HepG2 (cell line): Measurements from ENCODE around the gene PIGN. TPM values are rescaled to one million over a fixed set of nuclear protein-coding genes. Genes with fewer than 3 reads are reported as not detected.

ENCODE experiments used
- HCFC1 ChIP-seq: fragments of 150-350 bp; IDR thresholded peaks from 2 replicates; pipeline ENCODE4 v1.6.1; 2014; ENCODE audit warnings: low read depth, low read length
- JDP2 ChIP-seq: sonication (generic); formaldehyde crosslinking; IDR thresholded peaks from 2 replicates; pipeline ENCODE4 v1.8.1; 2022; ENCODE audit warnings: missing genetic modification reagents, borderline replicate concordance
- KLF11 ChIP-seq: IDR thresholded peaks from 2 replicates; pipeline ENCODE4 v1.6.1; 2016; ENCODE audit warnings: missing compliant biosample characterization
- ZFY ChIP-seq: sonication (generic); formaldehyde crosslinking; IDR thresholded peaks from 2 replicates; pipeline ENCODE4 v1.4.0; 2020; ENCODE audit warnings: missing genetic modification reagents
- ZIK1 ChIP-seq: sonication (generic); formaldehyde crosslinking; IDR thresholded peaks from 2 replicates; pipeline ENCODE4 v1.5.0; 2020; ENCODE audit warnings: mild to moderate bottlenecking, low read depth, missing genetic modification reagents, borderline replicate concordance
- ZNF136 ChIP-seq: sonication (generic); formaldehyde crosslinking; IDR thresholded peaks from 2 replicates; pipeline ENCODE4 v1.8.1; 2022; ENCODE audit warnings: low read depth, mild to moderate bottlenecking, moderate library complexity, missing genetic modification reagents
- ZNF251 ChIP-seq: sonication (generic); formaldehyde crosslinking; IDR thresholded peaks from 2 replicates; pipeline ENCODE4 v1.9.0; 2021; ENCODE audit warnings: mild to moderate bottlenecking, missing genetic modification reagents
- ZNF264 ChIP-seq: sonication (generic); formaldehyde crosslinking; IDR thresholded peaks from 2 replicates; pipeline ENCODE4 v1.4.0; 2020; ENCODE audit warnings: missing genetic modification reagents
- ZNF326 ChIP-seq: sonication (generic); formaldehyde crosslinking; IDR thresholded peaks from 2 replicates; pipeline ENCODE4 v1.4.0; 2020; ENCODE audit warnings: missing genetic modification reagents, borderline replicate concordance
- ZNF83 ChIP-seq: sonication (generic); formaldehyde crosslinking; IDR thresholded peaks from 2 replicates; pipeline ENCODE4 v1.4.0; 2020; ENCODE audit warnings: missing genetic modification reagents, mild to moderate bottlenecking, borderline replicate concordance
- polyA plus RNA-seq, 8 experiments: library from polyadenylated mRNA; depleted of rRNA in 3 of 8; stranded (reverse) in 7 of 8; unstranded in 1 of 8; fragments of >200 nt; fragmentation: Illumina TruSeq in 4 of 8; extraction: Trizol in 4 of 8; gene quantifications; 2 replicates each; pipeline versions ENCODE4 v1.2.1 to v1.2.3, GENCODE V29; 2011 to 2016; ENCODE audit warnings: low read depth in 4 of 8, missing spikeins in 1 of 8, mixed read lengths in 1 of 8; ENCODE audit not compliant: insufficient read depth in 1 of 8
- total RNA-seq, 5 experiments: library from RNA; depleted of rRNA; stranded (reverse); fragments of >200 nt; fragmentation: Illumina TruSeq; extraction: Trizol; gene quantifications; 2 replicates each; pipeline ENCODE4 v1.2.3, GENCODE V29; 2016; ENCODE audit warnings: low read depth in 1 of 5
- TF ChIP-seq, protein P1 (sequence below): sonication (generic); formaldehyde crosslinking; IDR thresholded peaks from 2 replicates; pipeline ENCODE4 v1.4.0; 2020; ENCODE audit warnings: mild to moderate bottlenecking, missing genetic modification reagents, borderline replicate concordance
- TF ChIP-seq, protein P2 (sequence below): sonication (generic); formaldehyde crosslinking; conservative IDR thresholded peaks from 2 replicates; pipeline ENCODE4 v1.8.1; 2023; ENCODE audit warnings: missing genetic modification reagents
- TF ChIP-seq, protein P3 (sequence below): sonication (generic); formaldehyde crosslinking; conservative IDR thresholded peaks from 2 replicates; pipeline ENCODE4 v1.8.0; 2022; ENCODE audit warnings: low read depth, missing genetic modification reagents
- TF ChIP-seq, protein P4 (sequence below): sonication (generic); formaldehyde crosslinking; IDR thresholded peaks from 2 replicates; pipeline ENCODE4 v1.5.0; 2020; ENCODE audit warnings: mild to moderate bottlenecking, missing genetic modification reagents
- TF ChIP-seq, protein P5 (sequence below): sonication (generic); formaldehyde crosslinking; IDR thresholded peaks from 2 replicates; pipeline ENCODE4 v1.5.0; 2020; ENCODE audit warnings: missing genetic modification reagents

The PIGN gene
- total and polyA plus RNA-seq, 2 of the 13 experiments (the other 11 are each of a cell fraction or from before 2014, with no cell fraction given) = 15.5 to 33.6 TPM

DNA sequence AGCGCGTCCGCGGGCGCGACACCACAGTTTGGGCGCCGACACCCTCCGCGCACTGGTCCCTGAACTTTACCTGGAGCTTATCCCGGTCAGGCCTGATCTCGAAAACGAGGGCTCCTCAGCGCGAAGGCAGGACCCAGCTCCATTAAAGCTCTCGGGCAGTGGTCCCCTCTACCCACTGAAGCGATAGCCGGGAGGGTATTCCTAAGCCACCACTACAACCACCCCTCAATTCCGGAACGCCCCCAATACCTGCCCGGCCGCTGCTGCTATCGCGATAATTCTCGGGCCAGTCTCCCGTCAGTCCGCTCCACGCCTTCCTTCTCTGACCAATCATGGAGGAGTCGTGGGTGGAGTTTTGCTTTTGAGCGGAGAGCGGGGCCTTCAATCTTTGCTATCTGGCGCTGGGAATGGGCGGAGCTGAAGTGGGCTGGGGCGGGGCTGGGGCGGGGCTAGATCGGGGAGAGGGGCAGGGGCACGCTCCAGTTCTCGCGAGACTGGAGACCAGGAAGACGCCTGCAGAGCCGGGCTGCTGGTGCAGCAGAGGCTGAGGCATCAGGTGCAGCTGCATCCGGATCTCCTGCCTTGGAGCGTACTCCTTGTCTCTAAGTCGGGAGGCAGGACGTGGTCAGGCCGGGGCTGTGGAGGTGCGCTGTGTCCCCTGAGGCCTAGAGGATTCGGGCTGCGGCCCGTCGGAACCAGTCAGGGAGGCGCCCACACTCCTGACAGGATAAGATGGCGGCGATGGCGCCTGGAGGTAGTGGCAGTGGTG lies at the start of gene PIGN, which contains the start of gene RELCH (continued):
- TF ChIP-seq, protein P1, sequence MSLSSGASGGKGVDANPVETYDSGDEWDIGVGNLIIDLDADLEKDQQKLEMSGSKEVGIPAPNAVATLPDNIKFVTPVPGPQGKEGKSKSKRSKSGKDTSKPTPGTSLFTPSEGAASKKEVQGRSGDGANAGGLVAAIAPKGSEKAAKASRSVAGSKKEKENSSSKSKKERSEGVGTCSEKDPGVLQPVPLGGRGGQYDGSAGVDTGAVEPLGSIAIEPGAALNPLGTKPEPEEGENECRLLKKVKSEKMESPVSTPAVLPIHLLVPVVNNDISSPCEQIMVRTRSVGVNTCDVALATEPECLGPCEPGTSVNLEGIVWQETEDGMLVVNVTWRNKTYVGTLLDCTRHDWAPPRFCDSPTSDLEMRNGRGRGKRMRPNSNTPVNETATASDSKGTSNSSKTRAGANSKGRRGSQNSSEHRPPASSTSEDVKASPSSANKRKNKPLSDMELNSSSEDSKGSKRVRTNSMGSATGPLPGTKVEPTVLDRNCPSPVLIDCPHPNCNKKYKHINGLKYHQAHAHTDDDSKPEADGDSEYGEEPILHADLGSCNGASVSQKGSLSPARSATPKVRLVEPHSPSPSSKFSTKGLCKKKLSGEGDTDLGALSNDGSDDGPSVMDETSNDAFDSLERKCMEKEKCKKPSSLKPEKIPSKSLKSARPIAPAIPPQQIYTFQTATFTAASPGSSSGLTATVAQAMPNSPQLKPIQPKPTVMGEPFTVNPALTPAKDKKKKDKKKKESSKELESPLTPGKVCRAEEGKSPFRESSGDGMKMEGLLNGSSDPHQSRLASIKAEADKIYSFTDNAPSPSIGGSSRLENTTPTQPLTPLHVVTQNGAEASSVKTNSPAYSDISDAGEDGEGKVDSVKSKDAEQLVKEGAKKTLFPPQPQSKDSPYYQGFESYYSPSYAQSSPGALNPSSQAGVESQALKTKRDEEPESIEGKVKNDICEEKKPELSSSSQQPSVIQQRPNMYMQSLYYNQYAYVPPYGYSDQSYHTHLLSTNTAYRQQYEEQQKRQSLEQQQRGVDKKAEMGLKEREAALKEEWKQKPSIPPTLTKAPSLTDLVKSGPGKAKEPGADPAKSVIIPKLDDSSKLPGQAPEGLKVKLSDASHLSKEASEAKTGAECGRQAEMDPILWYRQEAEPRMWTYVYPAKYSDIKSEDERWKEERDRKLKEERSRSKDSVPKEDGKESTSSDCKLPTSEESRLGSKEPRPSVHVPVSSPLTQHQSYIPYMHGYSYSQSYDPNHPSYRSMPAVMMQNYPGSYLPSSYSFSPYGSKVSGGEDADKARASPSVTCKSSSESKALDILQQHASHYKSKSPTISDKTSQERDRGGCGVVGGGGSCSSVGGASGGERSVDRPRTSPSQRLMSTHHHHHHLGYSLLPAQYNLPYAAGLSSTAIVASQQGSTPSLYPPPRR (CRISPR knock-in tag) = no peak
- TF ChIP-seq ZFY (CRISPR knock-in tag) = peak; percentile 62
- 0 out of 2 replicates have a peak, but pooled peaks have one; percentile 26 for TF ChIP-seq ZIK1 (CRISPR knock-in tag)
- TF ChIP-seq ZNF326 = no peak
- TF ChIP-seq, protein P2, sequence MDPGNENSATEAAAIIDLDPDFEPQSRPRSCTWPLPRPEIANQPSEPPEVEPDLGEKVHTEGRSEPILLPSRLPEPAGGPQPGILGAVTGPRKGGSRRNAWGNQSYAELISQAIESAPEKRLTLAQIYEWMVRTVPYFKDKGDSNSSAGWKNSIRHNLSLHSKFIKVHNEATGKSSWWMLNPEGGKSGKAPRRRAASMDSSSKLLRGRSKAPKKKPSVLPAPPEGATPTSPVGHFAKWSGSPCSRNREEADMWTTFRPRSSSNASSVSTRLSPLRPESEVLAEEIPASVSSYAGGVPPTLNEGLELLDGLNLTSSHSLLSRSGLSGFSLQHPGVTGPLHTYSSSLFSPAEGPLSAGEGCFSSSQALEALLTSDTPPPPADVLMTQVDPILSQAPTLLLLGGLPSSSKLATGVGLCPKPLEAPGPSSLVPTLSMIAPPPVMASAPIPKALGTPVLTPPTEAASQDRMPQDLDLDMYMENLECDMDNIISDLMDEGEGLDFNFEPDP (CRISPR knock-in tag) = no peak
- no peak for TF ChIP-seq ZNF136 (CRISPR knock-in tag)
- TF ChIP-seq JDP2 (CRISPR knock-in tag) = no peak
- TF ChIP-seq, protein P3, sequence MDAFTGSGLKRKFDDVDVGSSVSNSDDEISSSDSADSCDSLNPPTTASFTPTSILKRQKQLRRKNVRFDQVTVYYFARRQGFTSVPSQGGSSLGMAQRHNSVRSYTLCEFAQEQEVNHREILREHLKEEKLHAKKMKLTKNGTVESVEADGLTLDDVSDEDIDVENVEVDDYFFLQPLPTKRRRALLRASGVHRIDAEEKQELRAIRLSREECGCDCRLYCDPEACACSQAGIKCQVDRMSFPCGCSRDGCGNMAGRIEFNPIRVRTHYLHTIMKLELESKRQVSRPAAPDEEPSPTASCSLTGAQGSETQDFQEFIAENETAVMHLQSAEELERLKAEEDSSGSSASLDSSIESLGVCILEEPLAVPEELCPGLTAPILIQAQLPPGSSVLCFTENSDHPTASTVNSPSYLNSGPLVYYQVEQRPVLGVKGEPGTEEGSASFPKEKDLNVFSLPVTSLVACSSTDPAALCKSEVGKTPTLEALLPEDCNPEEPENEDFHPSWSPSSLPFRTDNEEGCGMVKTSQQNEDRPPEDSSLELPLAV (CRISPR knock-in tag) = no peak
- TF ChIP-seq, protein P4, sequence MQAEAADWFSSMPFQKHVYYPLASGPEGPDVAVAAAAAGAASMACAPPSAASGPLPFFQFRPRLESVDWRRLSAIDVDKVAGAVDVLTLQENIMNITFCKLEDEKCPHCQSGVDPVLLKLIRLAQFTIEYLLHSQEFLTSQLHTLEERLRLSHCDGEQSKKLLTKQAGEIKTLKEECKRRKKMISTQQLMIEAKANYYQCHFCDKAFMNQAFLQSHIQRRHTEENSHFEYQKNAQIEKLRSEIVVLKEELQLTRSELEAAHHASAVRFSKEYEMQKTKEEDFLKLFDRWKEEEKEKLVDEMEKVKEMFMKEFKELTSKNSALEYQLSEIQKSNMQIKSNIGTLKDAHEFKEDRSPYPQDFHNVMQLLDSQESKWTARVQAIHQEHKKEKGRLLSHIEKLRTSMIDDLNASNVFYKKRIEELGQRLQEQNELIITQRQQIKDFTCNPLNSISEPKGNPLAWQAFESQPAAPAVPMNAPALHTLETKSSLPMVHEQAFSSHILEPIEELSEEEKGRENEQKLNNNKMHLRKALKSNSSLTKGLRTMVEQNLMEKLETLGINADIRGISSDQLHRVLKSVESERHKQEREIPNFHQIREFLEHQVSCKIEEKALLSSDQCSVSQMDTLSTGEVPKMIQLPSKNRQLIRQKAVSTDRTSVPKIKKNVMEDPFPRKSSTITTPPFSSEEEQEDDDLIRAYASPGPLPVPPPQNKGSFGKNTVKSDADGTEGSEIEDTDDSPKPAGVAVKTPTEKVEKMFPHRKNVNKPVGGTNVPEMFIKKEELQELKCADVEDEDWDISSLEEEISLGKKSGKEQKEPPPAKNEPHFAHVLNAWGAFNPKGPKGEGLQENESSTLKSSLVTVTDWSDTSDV (CRISPR knock-in tag) = no peak
- TF ChIP-seq ZNF264 (CRISPR knock-in tag) = peak; percentile 64; the same call in 1 of the 2 replicates
- TF ChIP-seq, protein P5, sequence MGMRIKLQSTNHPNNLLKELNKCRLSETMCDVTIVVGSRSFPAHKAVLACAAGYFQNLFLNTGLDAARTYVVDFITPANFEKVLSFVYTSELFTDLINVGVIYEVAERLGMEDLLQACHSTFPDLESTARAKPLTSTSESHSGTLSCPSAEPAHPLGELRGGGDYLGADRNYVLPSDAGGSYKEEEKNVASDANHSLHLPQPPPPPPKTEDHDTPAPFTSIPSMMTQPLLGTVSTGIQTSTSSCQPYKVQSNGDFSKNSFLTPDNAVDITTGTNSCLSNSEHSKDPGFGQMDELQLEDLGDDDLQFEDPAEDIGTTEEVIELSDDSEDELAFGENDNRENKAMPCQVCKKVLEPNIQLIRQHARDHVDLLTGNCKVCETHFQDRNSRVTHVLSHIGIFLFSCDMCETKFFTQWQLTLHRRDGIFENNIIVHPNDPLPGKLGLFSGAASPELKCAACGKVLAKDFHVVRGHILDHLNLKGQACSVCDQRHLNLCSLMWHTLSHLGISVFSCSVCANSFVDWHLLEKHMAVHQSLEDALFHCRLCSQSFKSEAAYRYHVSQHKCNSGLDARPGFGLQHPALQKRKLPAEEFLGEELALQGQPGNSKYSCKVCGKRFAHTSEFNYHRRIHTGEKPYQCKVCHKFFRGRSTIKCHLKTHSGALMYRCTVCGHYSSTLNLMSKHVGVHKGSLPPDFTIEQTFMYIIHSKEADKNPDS = 0 out of 2 replicates have a peak, but pooled peaks have one; percentile 61
- TF ChIP-seq KLF11 (CRISPR knock-in tag) = no peak; the same call in 1 of the 2 replicates
- TF ChIP-seq HCFC1 = no peak
- no peak for TF ChIP-seq ZNF83 (CRISPR knock-in tag)
- TF ChIP-seq ZNF251 (CRISPR knock-in tag) = no peak
